H9 (cell line): ENCODE measurements around the gene PRSS50. TPM values are rescaled to one million over a fixed set of nuclear protein-coding genes. Genes with fewer than 3 reads are reported as not detected.

Source experiments
- DNase-seq: peaks from one replicate; pipeline ENCODE4 v3.0.0-alpha.2; 2017
- H2AFZ ChIP-seq: one replicate; pipeline ENCODE4 v1.6.1; 2013; ENCODE audit warnings: mild to moderate bottlenecking, low read length, control low read depth, moderate library complexity
- H2AK5ac ChIP-seq: 2 replicates; pipeline ENCODE4 v1.6.1; 2013; ENCODE audit warnings: low read length, control low read depth, mixed read lengths; ENCODE audit not compliant: insufficient read length
- H2BK120ac ChIP-seq: one replicate; pipeline ENCODE4 v1.6.1; 2013; ENCODE audit warnings: low read depth, mild to moderate bottlenecking, low read length, control low read depth, inconsistent platforms; ENCODE audit not compliant: poor library complexity, severe bottlenecking
- H2BK12ac ChIP-seq: 2 replicates; pipeline ENCODE4 v1.6.1; 2013; ENCODE audit warnings: low read length, control low read depth, mixed read lengths, low read depth; ENCODE audit not compliant: insufficient read length
- H2BK15ac ChIP-seq: 2 replicates; pipeline ENCODE4 v1.6.1; 2013; ENCODE audit warnings: low read depth, low read length, control low read depth
- H2BK20ac ChIP-seq: one replicate; pipeline ENCODE4 v1.6.1; 2013; ENCODE audit warnings: low read depth, mild to moderate bottlenecking, low read length, control low read depth, inconsistent platforms; ENCODE audit not compliant: poor library complexity, severe bottlenecking
- H2BK5ac ChIP-seq: 2 replicates; pipeline ENCODE4 v1.6.1; 2013; ENCODE audit warnings: low read length, control low read depth, mixed read lengths; ENCODE audit not compliant: insufficient read length
- H3K14ac ChIP-seq: 2 replicates; pipeline ENCODE4 v1.6.1; 2013; ENCODE audit warnings: low read length, control low read depth; ENCODE audit not compliant: insufficient read depth
- H3K18ac ChIP-seq: 2 replicates; pipeline ENCODE4 v1.6.1; 2013; ENCODE audit warnings: low read depth, mild to moderate bottlenecking, mixed read lengths, low read length, control low read depth; ENCODE audit not compliant: insufficient read length
- H3K23ac ChIP-seq: 2 replicates; pipeline ENCODE4 v1.6.1; 2013; ENCODE audit warnings: low read length, control low read depth, mixed read lengths, low read depth; ENCODE audit not compliant: insufficient read length
- H3K23me2 ChIP-seq: 2 replicates; pipeline ENCODE4 v1.6.1; 2013; ENCODE audit warnings: low read depth, mild to moderate bottlenecking, mixed read lengths, low read length, control low read depth; ENCODE audit not compliant: insufficient read length, poor library complexity, severe bottlenecking
- H3K27ac ChIP-seq: 2 replicates; pipeline ENCODE4 v1.5.1; 2013; ENCODE audit warnings: low read length, control low read depth, mixed read lengths, low read depth; ENCODE audit not compliant: insufficient read length
- H3K27me3 ChIP-seq: 2 replicates; pipeline ENCODE4 v1.6.1; 2013; ENCODE audit warnings: low read length, control low read depth, inconsistent platforms; ENCODE audit not compliant: insufficient read depth
- H3K4ac ChIP-seq: 2 replicates; pipeline ENCODE4 v1.6.1; 2013; ENCODE audit warnings: low read depth, mild to moderate bottlenecking, control low read depth, inconsistent platforms, low read length, moderate library complexity
- H3K4me1 ChIP-seq: 2 replicates; pipeline ENCODE4 v1.6.1; 2013; ENCODE audit warnings: low read length, control low read depth, inconsistent platforms; ENCODE audit not compliant: insufficient read depth
- H3K4me2 ChIP-seq: 2 replicates; pipeline ENCODE4 v1.6.1; 2013; ENCODE audit warnings: low read length, control low read depth, mixed read lengths; ENCODE audit not compliant: insufficient read length, insufficient read depth
- H3K56ac ChIP-seq: 2 replicates; pipeline ENCODE4 v1.6.1; 2013; ENCODE audit warnings: low read depth, mild to moderate bottlenecking, mixed read lengths, low read length, control low read depth; ENCODE audit not compliant: insufficient read length
- H3K79me1 ChIP-seq: 2 replicates; pipeline ENCODE4 v1.6.1; 2013; ENCODE audit warnings: low read depth, mild to moderate bottlenecking, moderate library complexity, low read length, control low read depth, inconsistent platforms; ENCODE audit not compliant: insufficient read depth, poor library complexity, severe bottlenecking
- H3K79me2 ChIP-seq: 2 replicates; pipeline ENCODE4 v1.6.1; 2013; ENCODE audit warnings: low read length, control low read depth, inconsistent platforms; ENCODE audit not compliant: insufficient read depth
- H3K9ac ChIP-seq: 2 replicates; pipeline ENCODE4 v1.6.1; 2013; ENCODE audit warnings: low read length, control low read depth, mixed read lengths; ENCODE audit not compliant: insufficient read length; ENCODE audit errors: extremely low read depth
- H3K9me3 ChIP-seq: one replicate; pipeline ENCODE4 v1.6.1; 2013; ENCODE audit warnings: low read depth, low read length, inconsistent platforms; ENCODE audit not compliant: control insufficient read depth
- H3T11ph ChIP-seq: one replicate; pipeline ENCODE4 v1.6.1; 2013; ENCODE audit warnings: mild to moderate bottlenecking, low read length, control low read depth, inconsistent platforms
- H4K20me1 ChIP-seq: one replicate; pipeline ENCODE4 v1.6.1; 2013; ENCODE audit not compliant: control insufficient read depth, insufficient read length, insufficient read depth
- H4K5ac ChIP-seq: 2 replicates; pipeline ENCODE4 v1.6.1; 2013; ENCODE audit warnings: low read depth, mild to moderate bottlenecking, mixed read lengths, low read length, control low read depth; ENCODE audit not compliant: insufficient read length
- H4K8ac ChIP-seq: replicated peaks from 2 replicates; pipeline ENCODE4 v1.6.1; 2013; ENCODE audit warnings: low read length, control low read depth, mixed read lengths, low read depth; ENCODE audit not compliant: insufficient read length
- H4K91ac ChIP-seq: 2 replicates; pipeline ENCODE4 v1.6.1; 2013; ENCODE audit warnings: low read depth, mild to moderate bottlenecking, moderate library complexity, mixed read lengths, low read length, control low read depth; ENCODE audit not compliant: insufficient read length
- H3K27ac Mint-ChIP-seq, 3 experiments: 2 replicates in 2 of 3; 3 replicates in 1 of 3; pipeline ENCODE4 v1.8.0; 2020 to 2021; ENCODE audit warnings: mixed read lengths in 3 of 3, mild to moderate bottlenecking in 1 of 3, moderate library complexity in 1 of 3
- H3K27me3 Mint-ChIP-seq: 2 replicates; pipeline ENCODE4 v1.8.0; 2021; ENCODE audit warnings: low read depth, mild to moderate bottlenecking, moderate library complexity, mixed read lengths
- H3K36me3 Mint-ChIP-seq, 3 experiments: 2 replicates in 2 of 3; 3 replicates in 1 of 3; pipeline ENCODE4 v1.8.0; 2020 to 2021; ENCODE audit warnings: low read depth in 3 of 3, mixed read lengths in 3 of 3; ENCODE audit not compliant: insufficient read depth in 1 of 3
- H3K4me1 Mint-ChIP-seq, 2 experiments: 2 replicates each; pipeline ENCODE4 v1.8.0; 2020; ENCODE audit warnings: mixed read lengths in 2 of 2
- H3K4me3 Mint-ChIP-seq, 2 experiments: 2 replicates in 1 of 2; 3 replicates in 1 of 2; pipeline ENCODE4 v1.8.0; 2020 to 2021; ENCODE audit warnings: mild to moderate bottlenecking in 2 of 2, mixed read lengths in 2 of 2, moderate library complexity in 1 of 2
- H3K9me3 Mint-ChIP-seq, 2 experiments: 2 replicates in 1 of 2; 3 replicates in 1 of 2; pipeline ENCODE4 v1.8.0; 2020; ENCODE audit warnings: mild to moderate bottlenecking in 2 of 2, mixed read lengths in 2 of 2, moderate library complexity in 1 of 2
- WGBS: extraction: QIAGEN DNeasy Blood & Tissue Kit; methylation state at CpG from one replicate; pipeline ENCODE4 v1.1.7; 2013; ENCODE audit warnings: missing lambda C conversion rate, low lambda C conversion rate, mixed read lengths; ENCODE audit not compliant: insufficient read length; ENCODE audit errors: extremely low coverage; 5-methylcytosine and 5-hydroxymethylcytosine counted together
- total RNA-seq: library from RNA; stranded (reverse); gene quantifications from 2 replicates; pipeline ENCODE4 v1.2.1, GENCODE V29; 2021
- TF ChIP-seq, protein P1 (sequence below): fragments of 200-600 bp; sonication (generic); conservative IDR thresholded peaks from 3 replicates; pipeline ENCODE4 v1.8.0; 2021; ENCODE audit warnings: antibody characterized with exemption, mild to moderate bottlenecking

The PRSS50 gene
- total RNA-seq, 1 experiment from 2014 or later = 0.24 TPM

DNA sequence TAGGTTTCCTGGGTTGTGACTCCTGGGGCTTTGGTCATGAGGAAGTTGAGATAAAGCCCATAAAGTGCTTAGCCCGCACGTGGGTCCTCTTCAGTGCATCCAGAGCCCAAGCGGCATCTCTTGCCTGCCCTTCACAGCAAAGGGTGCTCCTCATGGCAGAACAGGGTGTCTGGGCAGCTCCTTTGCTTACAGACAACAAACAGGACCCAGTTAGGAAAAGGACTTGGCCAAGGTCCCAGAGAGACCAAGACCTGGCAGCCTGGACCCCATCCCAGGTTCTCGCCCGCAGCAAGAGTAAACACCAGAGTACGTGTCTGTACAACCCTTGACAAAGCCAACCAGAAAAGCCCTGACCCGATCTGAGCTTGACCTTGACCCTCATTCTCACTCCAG lies 51.2 kb downstream of the PRSS50 start:
- no peaks in the 10 kb centered on the region for H4K20me1 ChIP-seq
- peaks cover 26 to 28% of the 10 kb centered on the region in 2 experiments for H3K4me1 Mint-ChIP-seq
- H3K4me2 ChIP-seq = no peak overlapping the region
- no peak overlapping the region for H3K14ac ChIP-seq
- no peaks in the 10 kb centered on the region for H3K79me2 ChIP-seq
- no peak overlapping the region for H3K23ac ChIP-seq
- peaks cover 6% of the 10 kb centered on the region for H3K27me3 Mint-ChIP-seq
- H3K18ac ChIP-seq = no peak overlapping the region
- no peaks in the 10 kb centered on the region for H3K9me3 Mint-ChIP-seq
- H3K79me1 ChIP-seq = no peaks in the 10 kb centered on the region
- no peak overlapping the region for H3K4me3 Mint-ChIP-seq
- TF ChIP-seq, protein P1, sequence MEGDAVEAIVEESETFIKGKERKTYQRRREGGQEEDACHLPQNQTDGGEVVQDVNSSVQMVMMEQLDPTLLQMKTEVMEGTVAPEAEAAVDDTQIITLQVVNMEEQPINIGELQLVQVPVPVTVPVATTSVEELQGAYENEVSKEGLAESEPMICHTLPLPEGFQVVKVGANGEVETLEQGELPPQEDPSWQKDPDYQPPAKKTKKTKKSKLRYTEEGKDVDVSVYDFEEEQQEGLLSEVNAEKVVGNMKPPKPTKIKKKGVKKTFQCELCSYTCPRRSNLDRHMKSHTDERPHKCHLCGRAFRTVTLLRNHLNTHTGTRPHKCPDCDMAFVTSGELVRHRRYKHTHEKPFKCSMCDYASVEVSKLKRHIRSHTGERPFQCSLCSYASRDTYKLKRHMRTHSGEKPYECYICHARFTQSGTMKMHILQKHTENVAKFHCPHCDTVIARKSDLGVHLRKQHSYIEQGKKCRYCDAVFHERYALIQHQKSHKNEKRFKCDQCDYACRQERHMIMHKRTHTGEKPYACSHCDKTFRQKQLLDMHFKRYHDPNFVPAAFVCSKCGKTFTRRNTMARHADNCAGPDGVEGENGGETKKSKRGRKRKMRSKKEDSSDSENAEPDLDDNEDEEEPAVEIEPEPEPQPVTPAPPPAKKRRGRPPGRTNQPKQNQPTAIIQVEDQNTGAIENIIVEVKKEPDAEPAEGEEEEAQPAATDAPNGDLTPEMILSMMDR = no peak
- no peak overlapping the region for H2AFZ ChIP-seq
- no peaks in the 10 kb centered on the region for H3K36me3 Mint-ChIP-seq
- no peak overlapping the region for H2BK5ac ChIP-seq
- no peak overlapping the region for H4K8ac ChIP-seq
- H3K27ac Mint-ChIP-seq = peak overlapping the region in 1 of 3 experiments; percentile 2; a peak in 1 of 7 replicates
- H2BK15ac ChIP-seq = no peak overlapping the region
- H3K23me2 ChIP-seq = no peaks in the 10 kb centered on the region
- no peaks in the 10 kb centered on the region for H3K27me3 ChIP-seq
- DNase-seq = peak; percentile 7
- no peak overlapping the region for H3K27ac ChIP-seq
- H3T11ph ChIP-seq = no peak overlapping the region
- no peak overlapping the region for H3K56ac ChIP-seq
- no peak overlapping the region for H2BK20ac ChIP-seq
- H2BK120ac ChIP-seq = no peak overlapping the region
- H3K9me3 ChIP-seq = no peaks in the 10 kb centered on the region
- H3K9ac ChIP-seq = no peak overlapping the region
- no peak overlapping the region for H2BK12ac ChIP-seq
- peaks cover 4% of the 10 kb centered on the region; the same call in 1 of the 2 replicates for H3K4me1 ChIP-seq
- no peak overlapping the region for H4K5ac ChIP-seq
- WGBS = no CpG with 5 or more reads among the region's 7 CpGs
- H3K4ac ChIP-seq = no peak overlapping the region
- no peak overlapping the region for H4K91ac ChIP-seq
- no peak overlapping the region for H2AK5ac ChIP-seq
